Subcutaneous adipose tissue (tissue), 4 donors: Measurements from ENCODE around the gene SKAP1. TPM values are rescaled to one million over a fixed set of nuclear protein-coding genes. Genes with fewer than 3 reads are reported as not detected.

Experiments
- CTCF ChIP-seq: fragments of 450-650 bp; IDR thresholded peaks from one replicate; pipeline ENCODE4 v1.5.1; 2016; ENCODE audit warnings: low read depth, mild to moderate bottlenecking, control low read depth, antibody characterized with exemption, moderate library complexity
- total RNA-seq, 4 donors: library from RNA; depleted of rRNA; stranded (reverse); fragments of >200 nt; gene quantifications; one replicate each; pipeline ENCODE4 v1.1.0, GENCODE V29; 2016

SKAP1 gene
- total RNA-seq, 4 donors from 2014 or later: 2.5 to 3.9 (median 3.1) TPM; not detected in 1

GRCh38 chr17:48127371-48128051 is 302.5 kb downstream of the SKAP1 start:
- no peak for TF ChIP-seq CTCF

GRCh38 chr17:48126532-48126850 is 303.5 kb downstream of the SKAP1 start:
- no peak for TF ChIP-seq CTCF

GRCh38 chr17:48125829-48126531 is 304.0 kb downstream of the SKAP1 start:
- no peak for TF ChIP-seq CTCF

- TF ChIP-seq CTCF: no peak
These were observed 306.1 kb downstream of the SKAP1 start for GRCh38 chr17:48123776-48124388.

DNA sequence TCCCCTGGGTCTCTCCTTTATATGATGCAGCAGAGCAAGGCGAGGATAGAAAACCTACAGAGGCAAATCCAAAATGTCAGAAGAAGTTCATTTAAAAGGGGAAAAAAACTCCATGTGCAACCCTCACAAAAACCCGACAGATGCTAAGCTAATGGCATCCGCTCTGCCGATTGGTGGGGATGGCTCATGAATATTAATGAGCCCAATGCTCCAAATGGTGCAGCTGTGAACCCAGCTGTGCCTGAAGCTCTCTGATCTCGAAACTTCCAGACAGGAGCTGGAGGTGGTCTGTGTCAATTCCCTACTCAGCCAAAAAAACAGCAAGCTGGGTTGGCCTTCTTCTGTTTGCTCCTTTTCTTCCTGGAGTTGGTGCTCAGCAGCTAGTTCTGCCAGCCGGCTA is 306.9 kb downstream of the SKAP1 start:
- TF ChIP-seq CTCF: no peak

GRCh38 chr17:48122665-48123045 is 307.4 kb downstream of the SKAP1 start:
- no peak for TF ChIP-seq CTCF

- TF ChIP-seq CTCF: no peak
These were observed 307.9 kb downstream of the SKAP1 start for GRCh38 chr17:48121923-48122664.
